Measurements from ENCODE around the gene TSNAXIP1.
A peak's percentile ranks its signal among the peaks of the same experiment; 100 is the strongest.

The TSNAXIP1 gene

GRCh38 chr16:67803894-67804293 lies 2.8 kb upstream of the TSNAXIP1 start:
- no peak overlapping the region for H3K27ac ChIP-seq
- no peak for TF ChIP-seq CTCF (IDR thresholded peaks at IDR 0.05)
- TF ChIP-seq ZFX (IDR thresholded peaks at IDR 0.05; ENCODE audit: borderline replicate concordance), result no peak

DNA sequence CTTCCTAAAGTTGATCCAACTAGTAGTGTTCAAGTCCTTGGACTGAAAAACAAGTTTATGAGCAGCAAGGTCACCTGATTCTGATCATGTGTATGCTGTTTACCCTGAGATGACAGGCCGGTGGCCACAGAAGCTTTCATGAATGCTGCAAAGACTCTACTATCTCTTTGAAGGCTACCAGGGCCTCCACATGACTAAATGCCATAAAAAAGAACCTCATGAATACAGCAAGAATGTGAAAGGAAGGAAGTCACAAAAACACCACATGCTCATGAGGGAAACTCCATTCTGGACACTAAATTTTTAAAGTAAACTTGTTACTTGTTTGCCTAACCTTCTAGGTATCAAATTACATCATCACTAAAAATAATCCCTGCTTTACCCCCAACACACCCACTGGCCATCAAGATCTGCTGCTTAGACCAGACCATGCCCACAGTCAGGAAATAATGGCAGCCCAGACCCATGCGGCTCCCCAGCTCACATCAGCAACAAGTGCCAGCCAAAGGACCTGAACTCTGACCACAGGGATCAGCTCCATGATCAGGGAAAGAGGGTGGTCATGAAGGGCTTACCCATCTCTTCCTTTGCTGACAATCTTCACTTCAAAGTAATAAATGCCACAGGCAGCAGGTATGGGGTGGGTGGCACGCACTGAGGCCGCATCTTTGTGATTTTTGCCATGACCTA lies 1.7 kb upstream of the TSNAXIP1 start:
- TF ChIP-seq ZFX (IDR thresholded peaks at IDR 0.05; ENCODE audit: borderline replicate concordance) (no peak), CTCF (IDR thresholded peaks at IDR 0.05) (no peak)
- H3K27ac ChIP-seq, result peak overlapping the region; percentile 71

DNA sequence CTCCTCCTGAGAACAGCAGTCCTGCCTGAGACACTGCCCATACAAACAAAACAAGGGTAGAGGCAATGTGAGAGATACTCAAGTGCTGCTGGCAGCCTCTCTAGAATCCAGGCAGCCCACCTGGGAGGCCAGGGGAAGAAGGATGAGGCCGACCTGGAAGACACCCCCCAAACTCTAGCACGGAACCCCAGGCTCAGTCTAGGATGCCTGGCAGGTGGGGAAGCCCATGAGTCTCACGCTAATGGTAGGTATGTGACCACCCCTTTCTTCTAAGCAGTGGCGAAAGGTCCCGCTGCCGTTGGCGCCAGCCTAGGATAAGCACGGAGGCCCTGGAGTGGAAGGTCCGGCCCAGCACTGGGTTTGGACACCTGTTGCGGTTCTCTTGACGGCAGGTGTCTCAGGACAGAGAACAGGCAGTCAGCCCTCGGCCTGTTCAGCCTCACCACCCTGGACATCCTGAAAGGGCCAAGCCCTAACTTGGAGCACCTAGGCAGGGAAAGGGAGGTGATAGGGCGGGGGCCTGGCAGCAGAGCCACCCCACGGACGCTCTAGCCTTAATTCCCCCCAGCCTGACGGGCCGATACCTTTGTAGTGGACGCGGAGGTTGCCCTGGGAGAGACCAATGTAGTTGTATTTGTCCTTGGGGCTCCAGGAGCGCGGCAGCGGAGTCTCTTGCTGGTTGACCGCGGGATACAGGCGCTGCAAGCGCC lies 816 bp upstream of the TSNAXIP1 start:
- peak overlapping the region; percentile 71 for H3K27ac ChIP-seq
- TF ChIP-seq CTCF (IDR thresholded peaks at IDR 0.05), result no peak
- TF ChIP-seq ZFX (IDR thresholded peaks at IDR 0.05; ENCODE audit: borderline replicate concordance), result no peak

DNA sequence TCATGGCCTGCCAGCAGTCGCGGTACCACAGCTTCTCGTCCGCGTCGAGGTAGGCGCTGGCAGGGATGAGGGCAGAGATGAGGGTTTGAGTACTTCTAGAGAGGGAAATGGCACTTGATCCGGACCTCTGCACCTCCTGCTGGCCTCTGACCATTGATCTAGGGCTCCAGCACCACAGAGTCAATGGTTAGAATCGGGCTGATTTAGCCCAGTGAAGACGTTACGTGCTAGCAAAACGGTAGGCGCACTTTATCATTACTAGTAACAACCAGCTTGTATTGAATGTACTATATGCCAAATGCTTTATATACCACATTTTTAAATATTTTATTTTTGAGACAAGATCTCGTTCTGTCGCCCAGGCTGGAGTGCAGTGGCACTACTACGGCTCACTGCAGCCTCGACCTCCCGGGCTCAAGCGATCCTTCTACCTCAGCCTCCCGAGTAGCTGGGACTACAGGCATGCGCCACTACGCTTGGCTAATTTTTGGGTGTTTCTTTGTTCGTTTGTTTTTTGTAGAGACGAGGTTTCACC lies 526 bp downstream of the TSNAXIP1 start:
- H3K27ac ChIP-seq, result peak overlapping the region; percentile 71
- TF ChIP-seq CTCF (IDR thresholded peaks at IDR 0.05), result no peak
- no peak for TF ChIP-seq ZFX (IDR thresholded peaks at IDR 0.05; ENCODE audit: borderline replicate concordance)

DNA sequence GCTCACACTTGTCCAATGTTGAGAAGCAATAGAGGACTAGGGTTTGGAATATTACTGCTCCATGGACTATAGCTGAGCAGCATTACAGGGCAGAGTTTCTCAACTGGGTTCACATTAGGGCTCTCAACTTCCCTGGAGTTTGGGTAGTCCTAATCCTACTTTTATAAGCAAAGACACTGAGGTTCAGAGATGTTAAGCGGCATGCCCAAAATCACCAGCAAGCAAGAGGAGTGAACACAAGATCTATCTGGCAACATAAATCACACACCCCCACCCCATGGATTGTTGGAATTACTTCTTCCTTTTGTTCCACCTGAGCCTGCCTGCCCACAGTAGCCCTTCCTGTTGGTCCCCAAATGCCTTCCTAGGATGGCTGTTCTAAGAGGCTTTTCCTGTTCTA lies 5.2 kb downstream of the TSNAXIP1 start:
- no peak overlapping the region for H3K27ac ChIP-seq
- TF ChIP-seq CTCF (IDR thresholded peaks at IDR 0.05) (no peak), ZFX (IDR thresholded peaks at IDR 0.05; ENCODE audit: borderline replicate concordance) (no peak)

DNA sequence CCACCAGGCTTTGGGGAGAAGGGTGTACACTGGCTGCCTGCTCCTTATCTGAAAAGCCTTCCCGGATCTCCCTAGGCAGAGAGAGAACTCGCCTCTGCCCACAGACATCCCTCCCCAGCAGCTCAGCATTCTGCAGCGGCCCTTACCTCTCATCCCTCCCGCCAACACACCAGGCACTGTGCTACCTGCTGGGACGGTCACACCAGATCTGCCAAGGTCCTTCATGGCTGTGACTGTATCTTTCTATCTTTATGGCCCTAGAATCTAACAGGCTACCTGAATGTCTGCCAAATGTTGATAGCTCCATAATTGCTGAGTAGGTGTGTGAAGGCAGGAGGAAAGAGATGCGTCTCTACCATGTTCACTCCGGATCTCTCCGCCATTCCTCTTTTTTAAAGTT lies 7.9 kb downstream of the TSNAXIP1 start:
- TF ChIP-seq ZFX (IDR thresholded peaks at IDR 0.05; ENCODE audit: borderline replicate concordance) (no peak), CTCF (IDR thresholded peaks at IDR 0.05) (no peak)

More for the DNA sequence above, 7.9 kb downstream of the TSNAXIP1 start:
- H3K27ac ChIP-seq, result no peak overlapping the region

Data from 22Rv1 (cell line).